GM12801 (cell line): ENCODE data around the gene IFT20.

Source experiments
- TF ChIP-seq, protein P1 (sequence below): IDR thresholded peaks from one replicate; pipeline ENCODE4 v1.5.1; 2011; ENCODE audit warnings: control low read depth; ENCODE audit not compliant: insufficient read length; ENCODE audit errors: extremely low read depth

Gene IFT20

DNA sequence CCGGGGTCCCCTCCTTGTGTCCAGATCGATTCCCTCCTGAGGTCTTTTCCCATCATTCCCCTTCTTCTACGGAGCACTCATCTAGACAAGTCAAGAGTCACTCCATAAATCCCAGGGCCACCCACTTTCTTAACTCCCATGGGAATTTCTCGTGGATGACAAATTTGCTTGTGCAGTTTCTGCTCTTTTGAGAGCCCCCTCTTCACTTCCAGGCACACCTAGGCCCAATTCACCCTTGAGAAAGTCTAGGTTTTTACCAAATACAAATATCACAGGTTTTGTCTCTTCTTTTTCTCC lies 22.6 kb upstream of the IFT20 start:
- TF ChIP-seq, protein P1, sequence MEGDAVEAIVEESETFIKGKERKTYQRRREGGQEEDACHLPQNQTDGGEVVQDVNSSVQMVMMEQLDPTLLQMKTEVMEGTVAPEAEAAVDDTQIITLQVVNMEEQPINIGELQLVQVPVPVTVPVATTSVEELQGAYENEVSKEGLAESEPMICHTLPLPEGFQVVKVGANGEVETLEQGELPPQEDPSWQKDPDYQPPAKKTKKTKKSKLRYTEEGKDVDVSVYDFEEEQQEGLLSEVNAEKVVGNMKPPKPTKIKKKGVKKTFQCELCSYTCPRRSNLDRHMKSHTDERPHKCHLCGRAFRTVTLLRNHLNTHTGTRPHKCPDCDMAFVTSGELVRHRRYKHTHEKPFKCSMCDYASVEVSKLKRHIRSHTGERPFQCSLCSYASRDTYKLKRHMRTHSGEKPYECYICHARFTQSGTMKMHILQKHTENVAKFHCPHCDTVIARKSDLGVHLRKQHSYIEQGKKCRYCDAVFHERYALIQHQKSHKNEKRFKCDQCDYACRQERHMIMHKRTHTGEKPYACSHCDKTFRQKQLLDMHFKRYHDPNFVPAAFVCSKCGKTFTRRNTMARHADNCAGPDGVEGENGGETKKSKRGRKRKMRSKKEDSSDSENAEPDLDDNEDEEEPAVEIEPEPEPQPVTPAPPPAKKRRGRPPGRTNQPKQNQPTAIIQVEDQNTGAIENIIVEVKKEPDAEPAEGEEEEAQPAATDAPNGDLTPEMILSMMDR: no peak

DNA sequence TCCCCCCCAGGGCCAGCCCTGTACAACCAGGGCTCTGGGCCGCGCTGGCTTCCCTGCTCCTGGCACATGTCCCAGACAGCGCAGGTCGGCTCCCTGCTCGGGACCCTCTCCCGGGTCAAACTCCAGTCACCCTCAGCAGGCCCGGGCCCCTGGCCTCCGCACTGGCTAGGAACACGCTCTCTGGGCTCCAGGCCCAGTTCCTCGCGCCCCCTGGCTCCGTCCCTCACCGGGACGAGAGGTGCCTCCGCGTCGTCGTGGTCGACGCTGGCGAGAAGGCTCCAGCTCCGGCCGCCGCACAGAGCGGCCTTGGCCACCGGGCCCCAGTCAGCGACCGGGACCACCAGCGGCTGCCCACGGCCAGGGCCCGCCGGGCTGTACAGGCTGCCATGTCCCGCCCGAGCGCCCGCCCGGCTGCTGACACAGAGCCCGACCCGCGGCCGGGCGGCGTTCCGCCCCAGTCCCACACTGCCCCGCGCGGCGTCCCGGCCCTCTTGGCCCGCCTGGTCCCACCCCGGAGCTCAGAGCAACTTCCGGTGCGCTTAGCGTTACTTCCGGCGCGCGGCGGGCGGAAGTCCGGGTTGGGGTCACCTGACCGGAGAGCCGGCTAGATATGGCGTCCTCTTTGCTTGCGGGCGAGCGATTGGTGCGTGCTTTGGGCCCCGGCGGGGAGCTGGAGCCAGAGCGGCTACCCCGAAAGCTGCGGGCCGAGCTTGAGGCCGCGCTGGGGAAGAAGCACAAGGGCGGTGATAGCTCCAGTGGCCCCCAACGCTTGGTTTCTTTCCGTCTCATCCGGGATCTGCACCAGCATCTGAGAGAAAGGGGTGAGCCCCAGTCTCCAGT lies 22.0 kb upstream of the IFT20 start, which contains the start of gene POLDIP2:
Gene POLDIP2 (minus strand): TSS at position 467 of the 840 bp plus-strand sequence. CDS start 79 bp downstream, at position 388.
- TF ChIP-seq, protein P1: no peak

DNA sequence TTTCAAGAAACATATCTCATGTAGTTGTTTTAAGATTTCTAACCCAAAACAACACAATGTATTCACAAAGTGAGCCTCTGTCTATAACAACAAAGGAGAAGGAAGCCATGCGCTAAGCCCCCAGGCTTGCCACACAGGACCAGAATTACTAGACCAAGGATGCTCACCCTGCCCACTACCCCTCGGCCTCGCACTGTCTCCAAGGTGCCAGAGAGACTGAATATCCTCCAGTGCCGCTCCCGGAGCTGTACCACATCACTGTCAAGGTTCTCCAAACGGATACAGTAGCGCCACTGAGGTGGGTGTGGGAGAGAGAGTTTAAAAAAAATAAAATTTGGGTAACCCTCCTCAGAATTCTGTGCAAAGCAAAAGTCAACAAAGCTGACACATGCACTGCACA lies 15.0 kb upstream of the IFT20 start:
- TF ChIP-seq, protein P1: no peak

DNA sequence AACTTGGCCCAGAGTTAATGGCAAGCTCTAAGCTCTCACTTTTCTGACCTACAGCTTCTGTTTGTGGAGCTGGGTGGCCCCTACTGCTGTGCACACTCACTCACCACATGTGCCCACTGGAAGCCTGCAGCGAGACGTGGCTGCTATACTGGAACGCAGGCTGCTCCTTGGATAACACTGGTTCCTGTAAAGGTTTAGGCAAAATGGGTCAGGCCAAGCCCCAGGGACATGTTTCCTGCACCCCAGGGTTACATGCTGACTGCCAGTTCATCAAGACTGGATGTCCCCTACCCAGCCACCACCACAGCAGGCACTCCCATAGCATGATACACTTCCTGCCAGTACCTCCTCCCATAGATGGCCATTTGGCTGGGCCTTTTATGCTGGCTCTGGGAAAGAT lies 13.7 kb upstream of the IFT20 start:
- TF ChIP-seq, protein P1: no peak

DNA sequence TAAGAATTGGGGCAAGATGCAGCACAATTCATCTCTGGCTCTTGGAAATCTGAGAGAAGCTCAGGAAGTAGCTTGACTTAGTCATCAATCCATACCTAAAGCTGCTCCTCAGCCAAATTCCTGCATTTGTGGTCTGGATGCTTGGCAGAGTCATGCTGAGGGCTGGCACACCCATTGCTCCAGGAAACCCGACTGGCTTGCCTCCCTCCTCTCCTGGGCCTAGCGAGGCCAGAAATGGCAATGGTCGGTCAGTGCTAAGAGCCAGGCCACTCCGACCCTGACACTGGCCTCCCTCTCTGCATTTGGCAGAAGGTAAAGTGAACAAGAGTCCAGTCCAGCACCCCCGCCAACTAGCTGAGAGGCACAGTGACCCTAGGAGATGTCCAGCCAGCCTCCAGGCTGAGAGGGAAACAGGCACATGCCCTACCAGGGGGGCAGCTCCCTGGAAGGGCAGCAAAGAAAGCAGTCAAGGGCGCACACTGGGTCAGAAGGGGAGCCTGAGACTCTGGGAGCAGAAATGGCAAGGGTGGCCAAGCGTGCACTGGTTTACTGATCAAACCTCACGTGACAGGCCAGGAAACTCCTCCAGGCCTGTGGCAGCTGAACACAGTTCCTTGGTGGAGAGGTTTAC lies 12.1 kb upstream of the IFT20 start:
- TF ChIP-seq, protein P1: no peak

DNA sequence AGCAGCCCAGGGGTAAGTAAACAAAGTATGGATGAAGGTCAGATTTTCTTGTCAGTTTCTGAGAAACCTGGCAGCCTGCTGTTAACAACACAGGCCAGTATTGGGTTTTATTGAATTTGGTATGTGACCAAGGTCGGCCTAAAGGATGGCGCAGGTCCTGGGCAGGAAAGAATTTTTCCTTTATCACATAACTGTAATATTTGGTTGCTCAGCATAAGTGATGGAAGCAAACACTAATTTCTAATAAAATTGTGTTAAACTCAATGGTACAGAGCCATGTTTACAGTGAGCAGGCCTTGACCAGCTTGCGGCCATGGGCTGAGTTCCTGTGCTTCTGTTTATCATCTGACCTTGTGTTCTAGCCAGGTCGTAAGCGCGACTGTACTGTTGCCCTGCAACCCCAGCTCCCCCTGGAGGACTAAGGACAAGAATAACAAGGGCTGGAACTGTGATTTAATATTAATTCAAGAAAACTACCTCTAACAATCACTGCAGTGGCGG lies 11.5 kb upstream of the IFT20 start:
- TF ChIP-seq, protein P1: no peak

DNA sequence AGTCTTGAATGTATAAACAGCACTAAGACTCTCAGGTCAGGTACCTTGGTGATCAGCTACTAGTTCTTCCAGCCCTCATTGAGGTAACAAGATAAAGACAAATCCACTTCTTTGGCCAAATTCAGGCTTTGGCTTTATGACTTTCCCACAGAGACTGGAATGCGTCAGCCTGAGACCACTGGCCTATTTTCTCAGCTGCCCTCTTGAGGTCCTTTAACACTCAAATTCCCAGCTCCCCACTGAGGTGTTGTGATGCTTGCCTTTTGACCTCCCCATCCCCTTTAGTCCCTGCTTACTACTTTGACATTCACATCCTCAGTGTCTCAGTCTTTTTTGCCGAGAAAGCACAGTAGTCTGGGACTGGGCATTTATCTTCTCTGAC lies 10.9 kb upstream of the IFT20 start:
- TF ChIP-seq, protein P1: no peak
